ENCODE data around the gene CD27. TPM values are rescaled to one million over a fixed set of nuclear protein-coding genes. Genes with fewer than 3 reads are reported as not detected.

CD27 gene
- total RNA-seq, 1 donor from 2014 or later = not detected

DNA sequence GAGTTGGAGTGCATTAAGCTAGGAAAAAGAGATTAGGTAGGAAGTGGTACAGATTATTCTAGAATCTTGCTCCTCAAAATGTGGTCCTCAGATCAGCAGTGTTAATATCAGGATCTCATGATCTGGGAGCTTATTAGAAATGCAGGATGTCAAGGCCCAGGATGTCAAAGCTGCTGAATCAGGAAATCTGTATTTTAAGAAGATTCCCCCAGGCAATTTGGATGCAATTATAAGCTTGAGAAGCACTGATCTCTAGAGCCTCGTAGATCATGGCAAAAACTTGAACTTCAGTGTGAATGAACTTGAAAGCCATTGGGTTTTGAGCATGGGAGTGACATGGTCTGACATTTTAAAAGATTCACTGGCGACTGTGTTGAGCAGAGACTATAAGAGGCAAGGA is 55.7 kb downstream of the CD27 start:
- Mint-ChIP-seq H3K36me3 (ENCODE audit: low read depth) (peaks cover 9% of the 10 kb centered on the region), H3K4me1 (ENCODE audit: low read depth) (peaks cover 1% of the 10 kb centered on the region), H3K27ac (ENCODE audit: unreplicated experiment) (no peak overlapping the region), H3K9me3 (ENCODE audit: low read depth) (no peaks in the 10 kb centered on the region), H3K4me3 (ENCODE audit: unreplicated experiment) (no peak overlapping the region), H3K27me3 (ENCODE audit: low read depth) (no peaks in the 10 kb centered on the region)
- no peak for DNase-seq (ENCODE audit: low spot score)
- TF ChIP-seq, protein P1, sequence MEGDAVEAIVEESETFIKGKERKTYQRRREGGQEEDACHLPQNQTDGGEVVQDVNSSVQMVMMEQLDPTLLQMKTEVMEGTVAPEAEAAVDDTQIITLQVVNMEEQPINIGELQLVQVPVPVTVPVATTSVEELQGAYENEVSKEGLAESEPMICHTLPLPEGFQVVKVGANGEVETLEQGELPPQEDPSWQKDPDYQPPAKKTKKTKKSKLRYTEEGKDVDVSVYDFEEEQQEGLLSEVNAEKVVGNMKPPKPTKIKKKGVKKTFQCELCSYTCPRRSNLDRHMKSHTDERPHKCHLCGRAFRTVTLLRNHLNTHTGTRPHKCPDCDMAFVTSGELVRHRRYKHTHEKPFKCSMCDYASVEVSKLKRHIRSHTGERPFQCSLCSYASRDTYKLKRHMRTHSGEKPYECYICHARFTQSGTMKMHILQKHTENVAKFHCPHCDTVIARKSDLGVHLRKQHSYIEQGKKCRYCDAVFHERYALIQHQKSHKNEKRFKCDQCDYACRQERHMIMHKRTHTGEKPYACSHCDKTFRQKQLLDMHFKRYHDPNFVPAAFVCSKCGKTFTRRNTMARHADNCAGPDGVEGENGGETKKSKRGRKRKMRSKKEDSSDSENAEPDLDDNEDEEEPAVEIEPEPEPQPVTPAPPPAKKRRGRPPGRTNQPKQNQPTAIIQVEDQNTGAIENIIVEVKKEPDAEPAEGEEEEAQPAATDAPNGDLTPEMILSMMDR (IDR thresholded peaks at IDR 0.05) = no peak

Other genes starting within 250 kb of the CD27 start
- 54.7 to 62.1 TPM (median 60.7 TPM) in 3 replicates for gene CD9, start 244.6 kb upstream of the CD27 start, total RNA-seq
- 0.21 to 0.35 TPM in 2 of 3 replicates, not detected in the other for gene PLEKHG6, start 134.3 kb upstream of the CD27 start, total RNA-seq
- 88.5 to 128 TPM (median 127 TPM) in 3 replicates for gene TNFRSF1A, start 102.9 kb upstream of the CD27 start, total RNA-seq
- 0.87 to 2.6 TPM (median 1.9 TPM) in 3 replicates for gene SCNN1A, start 69.4 kb upstream of the CD27 start, total RNA-seq
- 11.8 to 46.5 TPM (median 41.1 TPM) in 3 replicates for gene LTBR, start 60.8 kb upstream of the CD27 start, total RNA-seq
- 4.6 to 12.3 TPM (median 5.2 TPM) in 3 replicates for gene TAPBPL, start 7.1 kb downstream of the CD27 start, total RNA-seq
- 5.3 to 6.1 TPM (median 5.3 TPM) in 3 replicates for gene VAMP1, start 25.7 kb downstream of the CD27 start, total RNA-seq
- gene MRPL51, start 48.3 kb downstream of the CD27 start, total RNA-seq = 169 to 201 TPM (median 170 TPM) in 3 replicates
- gene NCAPD2, start 49.1 kb downstream of the CD27 start, total RNA-seq = 23.0 to 27.7 TPM (median 25.0 TPM) in 3 replicates
- 2,133 to 3,148 TPM (median 3,067 TPM) in 3 replicates for gene GAPDH, start 89.6 kb downstream of the CD27 start, total RNA-seq
- gene IFFO1, start 111.1 kb downstream of the CD27 start, total RNA-seq = 29.0 to 29.5 TPM (median 29.2 TPM) in 3 replicates
- gene NOP2, start 123.3 kb downstream of the CD27 start, total RNA-seq = 27.1 to 39.3 TPM (median 32.5 TPM) in 3 replicates
- 227 to 242 TPM (median 231 TPM) in 3 replicates for gene CHD4, start 162.4 kb downstream of the CD27 start, total RNA-seq
- 0.41 to 0.57 TPM (median 0.48 TPM) in 3 replicates for gene LPAR5, start 191.0 kb downstream of the CD27 start, total RNA-seq
- 0.37 to 0.74 TPM (median 0.41 TPM) in 3 replicates for gene ACRBP, start 202.5 kb downstream of the CD27 start, total RNA-seq
- 32.9 to 38.5 TPM (median 37.5 TPM) in 3 replicates for gene ING4, start 218.2 kb downstream of the CD27 start, total RNA-seq
- 50.7 to 56.2 TPM (median 55.1 TPM) in 3 replicates for gene ZNF384, start 244.4 kb downstream of the CD27 start, total RNA-seq